Vagina (tissue), 2 donors: Measurements from ENCODE around the gene ELK3. TPM values are rescaled to one million over a fixed set of nuclear protein-coding genes. Genes with fewer than 3 reads are reported as not detected.
A peak's percentile ranks its signal among the peaks of the same experiment; 100 is the strongest.

ENCODE experiments used
- DNase-seq, 2 donors: peaks; one replicate each; pipeline ENCODE4 v3.0.0-alpha.2; 2017; ENCODE audit errors: extremely low spot score in 2 of 2
- H3K27ac ChIP-seq: fragments of 200-600 bp; sonication (generic); one replicate; pipeline ENCODE4 v1.5.1; 2019
- H3K27me3 ChIP-seq: fragments of 200-600 bp; sonication (generic); one replicate; pipeline ENCODE4 v1.5.1; 2019
- H3K36me3 ChIP-seq, 2 donors: fragments of 200-600 bp; sonication (generic); one replicate each; pipeline ENCODE4 v1.5.1; 2017 to 2019
- H3K4me1 ChIP-seq: fragments of 200-600 bp; sonication (generic); one replicate; pipeline ENCODE4 v1.5.1; 2019
- H3K4me3 ChIP-seq, 2 donors: fragments of 200-600 bp; sonication (generic); 1 replicate in 1 of 2; 2 replicates in 1 of 2; pipeline ENCODE4 v1.5.1; 2016 to 2019
- H3K9me3 ChIP-seq: fragments of 200-600 bp; sonication (generic); one replicate; pipeline ENCODE4 v1.5.1; 2019
- POLR2A ChIP-seq, 2 donors: fragments of 450-650 bp; IDR thresholded peaks; one replicate each; pipeline ENCODE4 v1.6.1; 2017; ENCODE audit warnings: antibody characterized with exemption in 2 of 2, mild to moderate bottlenecking in 2 of 2, moderate library complexity in 2 of 2
- POLR2AphosphoS5 ChIP-seq, 2 donors: sonication (generic); formaldehyde crosslinking; IDR thresholded peaks; one replicate each; pipeline ENCODE4 v1.9.0; 2017; ENCODE audit warnings: antibody characterized with exemption in 2 of 2, mild to moderate bottlenecking in 2 of 2, low read depth in 1 of 2; ENCODE audit not compliant: insufficient read depth in 1 of 2
- intact Hi-C: fragments of 100-400 bp; cut with DNase I; formaldehyde crosslinking; loops from one replicate; pipeline ENCODE4 v1.15.1; 2023
- total RNA-seq: library from RNA; depleted of rRNA; stranded (reverse); fragments of >200 nt; gene quantifications from one replicate; pipeline ENCODE4 v1.2.3, GENCODE V29; 2016
- TF ChIP-seq, protein P1 (sequence below), 3 experiments: fragments of 450-650 bp in 2 of 3; fragments of 200-600 bp in 1 of 3; sonication (generic) in 1 of 3; IDR thresholded peaks; one replicate each; pipeline ENCODE4 v1.5.1; 2017 to 2019; ENCODE audit warnings: antibody characterized with exemption in 3 of 3, mild to moderate bottlenecking in 2 of 3, moderate library complexity in 2 of 3

ELK3 gene
- total RNA-seq, 1 donor from 2014 or later = 39.5 TPM

DNA sequence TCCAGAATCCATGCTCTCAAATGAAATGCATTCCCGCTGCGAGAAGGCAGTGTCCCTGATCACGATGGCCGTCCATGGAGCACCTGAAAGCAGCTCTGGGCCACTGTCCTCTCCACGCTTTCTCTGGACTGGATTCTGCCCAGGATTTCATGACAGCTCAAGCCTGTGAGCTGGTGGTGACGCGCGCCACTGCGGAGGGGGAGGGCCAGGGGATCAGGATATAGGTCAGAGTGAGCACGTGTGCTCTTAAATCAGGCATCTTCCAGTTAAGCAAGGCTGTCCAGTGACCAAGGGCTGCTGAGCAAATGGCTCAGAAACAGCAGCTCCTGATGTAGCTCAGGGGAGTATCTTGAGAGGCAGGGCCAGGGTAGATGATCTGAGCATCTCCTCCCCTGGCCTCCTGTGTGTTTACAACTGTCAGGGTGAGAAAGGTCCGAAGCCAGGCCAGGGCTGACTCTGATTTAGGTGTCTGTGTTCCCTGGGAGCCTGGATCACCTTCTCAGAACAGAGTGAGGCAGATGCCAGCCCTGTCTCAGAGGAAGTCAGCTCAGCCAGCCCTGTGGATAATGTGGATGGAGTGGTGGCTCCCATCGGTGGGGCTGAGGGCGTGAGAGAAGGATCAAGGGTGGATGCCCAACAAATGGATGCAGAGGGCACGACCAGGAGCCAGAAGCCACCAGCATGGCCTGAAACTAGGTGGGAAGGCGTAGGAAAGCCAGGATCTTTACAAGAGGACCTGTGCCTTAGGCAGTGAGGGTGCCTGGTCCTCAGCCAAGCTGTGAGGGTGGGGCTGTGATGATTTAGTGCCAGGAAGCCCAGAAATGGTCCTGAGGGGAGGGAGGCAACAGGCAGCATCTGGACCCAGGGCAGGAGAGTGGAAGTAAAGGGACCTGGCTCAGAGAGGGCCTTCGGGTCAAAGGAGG is 55.3 kb downstream of the ELK3 start:
- Histone ChIP-seq H3K4me3 (no peak overlapping the region), H3K27me3 (no peaks in the 10 kb centered on the region), H3K27ac (peak overlapping the region; percentile 47), H3K4me1 (peaks cover 34% of the 10 kb centered on the region), H3K36me3 (peaks cover 0 to 30% of the 10 kb centered on the region in 2 donors), H3K9me3 (no peaks in the 10 kb centered on the region)
- TF ChIP-seq, protein P1, sequence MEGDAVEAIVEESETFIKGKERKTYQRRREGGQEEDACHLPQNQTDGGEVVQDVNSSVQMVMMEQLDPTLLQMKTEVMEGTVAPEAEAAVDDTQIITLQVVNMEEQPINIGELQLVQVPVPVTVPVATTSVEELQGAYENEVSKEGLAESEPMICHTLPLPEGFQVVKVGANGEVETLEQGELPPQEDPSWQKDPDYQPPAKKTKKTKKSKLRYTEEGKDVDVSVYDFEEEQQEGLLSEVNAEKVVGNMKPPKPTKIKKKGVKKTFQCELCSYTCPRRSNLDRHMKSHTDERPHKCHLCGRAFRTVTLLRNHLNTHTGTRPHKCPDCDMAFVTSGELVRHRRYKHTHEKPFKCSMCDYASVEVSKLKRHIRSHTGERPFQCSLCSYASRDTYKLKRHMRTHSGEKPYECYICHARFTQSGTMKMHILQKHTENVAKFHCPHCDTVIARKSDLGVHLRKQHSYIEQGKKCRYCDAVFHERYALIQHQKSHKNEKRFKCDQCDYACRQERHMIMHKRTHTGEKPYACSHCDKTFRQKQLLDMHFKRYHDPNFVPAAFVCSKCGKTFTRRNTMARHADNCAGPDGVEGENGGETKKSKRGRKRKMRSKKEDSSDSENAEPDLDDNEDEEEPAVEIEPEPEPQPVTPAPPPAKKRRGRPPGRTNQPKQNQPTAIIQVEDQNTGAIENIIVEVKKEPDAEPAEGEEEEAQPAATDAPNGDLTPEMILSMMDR (IDR thresholded peaks at IDR 0.05) = no peak
- no peak for TF ChIP-seq POLR2A (IDR thresholded peaks at IDR 0.05)
- peak in 1 of 2 donors; percentile 69 for TF ChIP-seq POLR2AphosphoS5 (IDR thresholded peaks at IDR 0.05; ENCODE audit: insufficient read depth in 1 of 2, low read depth in 1 of 2)
- DNase-seq = peak; percentile 82 to 89
- intact Hi-C loops = no loop called here

DNA sequence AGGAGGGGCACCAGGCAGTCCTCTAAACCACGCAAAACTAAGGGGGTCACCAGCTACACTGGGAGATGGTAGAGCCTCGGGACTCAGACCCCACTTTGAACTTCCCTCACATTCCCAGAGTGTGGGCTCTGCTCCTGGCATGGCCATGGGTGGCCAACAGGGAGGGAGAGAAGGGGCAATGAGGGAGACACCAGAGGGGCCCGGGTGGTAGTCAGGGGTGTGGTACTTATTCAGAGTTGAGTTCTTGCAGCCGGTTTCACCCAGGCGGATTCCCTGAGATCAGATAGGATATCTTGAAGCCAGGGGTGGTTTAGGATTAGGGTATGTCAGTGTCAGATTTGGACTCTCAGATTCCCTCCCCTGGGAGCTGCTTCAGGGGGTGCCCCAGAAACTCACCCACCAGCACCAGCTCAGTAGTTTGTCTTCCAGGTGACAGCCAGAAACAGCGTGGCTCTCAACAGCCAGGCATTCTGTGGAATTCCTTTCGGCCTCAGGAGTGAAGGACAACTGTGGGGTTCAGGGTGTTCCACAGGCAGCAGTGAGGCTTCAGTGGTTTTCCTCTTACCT is 56.0 kb downstream of the ELK3 start:
- DNase-seq = peak; percentile 64 to 74
- H3K9me3 ChIP-seq = no peaks in the 10 kb centered on the region
- peaks cover 27% of the 10 kb centered on the region for H3K4me1 ChIP-seq
- TF ChIP-seq POLR2A (IDR thresholded peaks at IDR 0.05) (no peak), POLR2AphosphoS5 (IDR thresholded peaks at IDR 0.05; ENCODE audit: insufficient read depth in 1 of 2, low read depth in 1 of 2) (no peak)
- TF ChIP-seq, protein P1 (IDR thresholded peaks at IDR 0.05) = no peak
- peaks cover 0 to 30% of the 10 kb centered on the region in 2 donors for H3K36me3 ChIP-seq
- intact Hi-C loops = no loop called here
- H3K4me3 ChIP-seq = no peak overlapping the region
- H3K27me3 ChIP-seq = no peaks in the 10 kb centered on the region
- H3K27ac ChIP-seq = peak overlapping the region; percentile 47

DNA sequence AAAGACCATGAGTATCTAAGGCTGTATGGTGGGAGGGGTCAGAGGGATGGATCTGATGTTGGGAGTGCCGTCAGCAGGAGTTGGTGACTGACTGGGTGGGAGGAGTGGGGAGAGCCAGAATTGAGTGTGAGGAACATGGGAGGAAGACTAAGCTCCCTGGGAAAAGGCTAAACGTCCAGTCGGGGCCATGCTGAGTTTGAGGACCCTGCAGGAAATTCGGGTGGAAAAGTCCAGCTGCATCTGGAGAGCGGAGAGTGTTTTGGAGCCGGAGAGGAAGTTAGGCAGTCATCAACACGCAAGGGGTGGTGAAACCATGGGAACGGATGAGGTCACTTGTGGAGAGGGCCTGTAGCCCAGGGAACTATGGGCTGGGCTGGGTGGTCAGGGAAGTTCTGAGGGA is 60.9 kb downstream of the ELK3 start:
- TF ChIP-seq POLR2A (IDR thresholded peaks at IDR 0.05) (no peak), POLR2AphosphoS5 (IDR thresholded peaks at IDR 0.05; ENCODE audit: insufficient read depth in 1 of 2, low read depth in 1 of 2) (no peak)
- TF ChIP-seq, protein P1 (IDR thresholded peaks at IDR 0.05) = no peak
- Histone ChIP-seq H3K4me3 (peak overlapping the region in 1 of 2 donors; percentile 1), H3K27ac (peak overlapping the region; percentile 53), H3K4me1 (peaks cover 34% of the 10 kb centered on the region), H3K27me3 (no peaks in the 10 kb centered on the region), H3K36me3 (peaks cover 0 to 20% of the 10 kb centered on the region in 2 donors), H3K9me3 (no peaks in the 10 kb centered on the region)
- DNase-seq = no peak
- intact Hi-C loops = loop anchor here (1.0 kb wide), 1 partner anchor 25 kb away; no protein-coding TSS in a partner anchor

DNA sequence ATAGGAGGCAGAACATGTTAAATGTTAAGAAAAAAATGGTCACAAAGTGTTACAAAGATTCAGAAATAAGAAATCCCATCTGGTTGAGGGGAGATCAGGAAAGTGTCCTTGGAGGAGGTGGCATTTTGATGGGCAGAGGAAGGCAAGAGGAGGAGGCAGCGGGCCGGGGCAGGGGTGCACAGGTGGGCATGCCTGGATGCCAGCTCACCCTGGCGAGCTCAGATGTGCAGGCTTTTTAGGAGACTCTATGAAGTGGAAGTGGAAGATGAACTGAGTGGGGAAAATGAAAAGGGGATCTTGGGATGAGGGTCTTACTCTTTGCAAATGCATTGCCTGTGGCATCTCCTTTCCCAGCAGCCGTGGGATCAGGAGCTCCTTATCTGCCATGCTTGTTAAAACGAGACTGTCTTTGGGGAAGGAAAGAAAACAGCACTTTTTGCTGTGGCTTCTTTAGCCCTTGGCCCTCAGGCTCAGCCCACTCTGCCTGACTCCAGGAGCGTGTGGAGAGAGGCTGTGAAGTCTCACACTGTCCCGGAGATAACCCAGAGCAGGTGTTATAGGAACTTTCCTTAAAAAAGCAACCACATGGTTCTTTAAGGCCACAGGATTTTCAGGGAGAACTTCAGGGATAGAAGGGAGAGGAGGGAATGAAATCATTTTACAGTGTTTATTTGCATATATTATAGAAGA is 62.6 kb downstream of the ELK3 start:
- TF ChIP-seq, protein P1 (IDR thresholded peaks at IDR 0.05) = no peak
- TF ChIP-seq POLR2AphosphoS5 (IDR thresholded peaks at IDR 0.05; ENCODE audit: insufficient read depth in 1 of 2, low read depth in 1 of 2) (no peak), POLR2A (IDR thresholded peaks at IDR 0.05) (no peak)
- H3K9me3 ChIP-seq = no peaks in the 10 kb centered on the region
- peaks cover 0 to 28% of the 10 kb centered on the region in 2 donors for H3K36me3 ChIP-seq
- no peak overlapping the region for H3K4me3 ChIP-seq
- intact Hi-C loops = no loop called here
- no peak for DNase-seq
- H3K27ac ChIP-seq = peak overlapping the region; percentile 3
- peaks cover 33% of the 10 kb centered on the region for H3K4me1 ChIP-seq
- H3K27me3 ChIP-seq = no peaks in the 10 kb centered on the region
